Fibroblast of lung (primary cell): ENCODE data around the gene CMTR1.

ENCODE experiments used
- EZH2 ChIP-seq: IDR thresholded peaks from 2 replicates; pipeline ENCODE4 v1.5.1; 2012; ENCODE audit warnings: low read length, control low read depth, mild to moderate bottlenecking; ENCODE audit errors: missing control alignments
- TF ChIP-seq, protein P1 (sequence below), 2 donors: IDR thresholded peaks in 1 of 2; conservative IDR thresholded peaks in 1 of 2; 1 replicate in 1 of 2; 2 replicates in 1 of 2; pipeline ENCODE4 v1.5.1; 2011 to 2012; ENCODE audit warnings: low read length in 2 of 2, control low read depth in 1 of 2, inconsistent platforms in 1 of 2, low read depth in 1 of 2, mild to moderate bottlenecking in 1 of 2

DNA sequence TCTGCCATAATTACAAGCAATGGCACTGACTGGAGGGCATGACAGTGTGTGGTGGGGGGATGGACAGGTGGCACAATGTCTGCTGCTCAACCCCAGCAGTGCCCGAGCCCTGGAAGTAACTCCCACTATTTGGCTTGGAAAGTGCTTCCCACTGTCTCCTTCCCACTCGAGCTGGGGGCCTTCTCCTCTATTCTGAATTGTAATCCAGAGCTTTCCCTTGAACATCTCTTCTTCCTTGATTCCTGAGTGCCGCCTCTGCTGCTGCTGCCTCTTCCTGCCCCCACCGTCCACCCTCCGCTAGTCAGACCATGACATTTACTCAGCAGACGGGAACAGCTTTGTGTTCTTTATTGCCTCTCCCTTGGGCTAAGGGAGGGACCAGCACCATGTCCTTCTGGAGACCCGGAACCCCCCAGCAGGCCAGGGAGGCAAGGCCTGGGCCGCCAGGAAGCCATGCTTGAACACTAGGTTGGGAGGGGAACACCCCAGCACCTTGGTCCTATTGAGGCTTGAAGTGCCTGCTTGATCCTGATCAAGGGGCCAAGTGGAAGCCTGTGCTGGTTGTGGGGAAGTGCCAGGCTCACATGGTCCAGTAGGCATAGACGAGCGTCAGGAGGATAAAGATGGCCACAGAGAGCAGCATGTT, 49.7 kb downstream of the CMTR1 start:
- TF ChIP-seq, protein P1, sequence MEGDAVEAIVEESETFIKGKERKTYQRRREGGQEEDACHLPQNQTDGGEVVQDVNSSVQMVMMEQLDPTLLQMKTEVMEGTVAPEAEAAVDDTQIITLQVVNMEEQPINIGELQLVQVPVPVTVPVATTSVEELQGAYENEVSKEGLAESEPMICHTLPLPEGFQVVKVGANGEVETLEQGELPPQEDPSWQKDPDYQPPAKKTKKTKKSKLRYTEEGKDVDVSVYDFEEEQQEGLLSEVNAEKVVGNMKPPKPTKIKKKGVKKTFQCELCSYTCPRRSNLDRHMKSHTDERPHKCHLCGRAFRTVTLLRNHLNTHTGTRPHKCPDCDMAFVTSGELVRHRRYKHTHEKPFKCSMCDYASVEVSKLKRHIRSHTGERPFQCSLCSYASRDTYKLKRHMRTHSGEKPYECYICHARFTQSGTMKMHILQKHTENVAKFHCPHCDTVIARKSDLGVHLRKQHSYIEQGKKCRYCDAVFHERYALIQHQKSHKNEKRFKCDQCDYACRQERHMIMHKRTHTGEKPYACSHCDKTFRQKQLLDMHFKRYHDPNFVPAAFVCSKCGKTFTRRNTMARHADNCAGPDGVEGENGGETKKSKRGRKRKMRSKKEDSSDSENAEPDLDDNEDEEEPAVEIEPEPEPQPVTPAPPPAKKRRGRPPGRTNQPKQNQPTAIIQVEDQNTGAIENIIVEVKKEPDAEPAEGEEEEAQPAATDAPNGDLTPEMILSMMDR (conservative IDR thresholded peaks at IDR 0.05 in 1 of 2, IDR thresholded peaks at IDR 0.05 in 1 of 2; ENCODE audit: low read depth in 1 of 2, low read length in 2 of 2), result no peak
- TF ChIP-seq EZH2, result no peak
